Muscle of leg (tissue), 11 donors: ENCODE data around the gene HIPK2. TPM values are rescaled to one million over a fixed set of nuclear protein-coding genes. Genes with fewer than 3 reads are reported as not detected.

Source experiments
- DNase-seq: peaks from one replicate; pipeline ENCODE4 v3.0.0; 2013
- H3K27ac ChIP-seq: one replicate; pipeline ENCODE4 v1.5.1; 2013; ENCODE audit warnings: mild to moderate bottlenecking, low read length, control low read depth
- H3K27me3 ChIP-seq: one replicate; pipeline ENCODE4 v1.6.1; 2013; ENCODE audit warnings: low read length; ENCODE audit not compliant: control insufficient read depth, insufficient read depth
- H3K36me3 ChIP-seq: one replicate; pipeline ENCODE4 v1.6.1; 2013; ENCODE audit warnings: low read length; ENCODE audit not compliant: control insufficient read depth, insufficient read depth
- H3K4me1 ChIP-seq: one replicate; pipeline ENCODE4 v1.6.1; 2013; ENCODE audit warnings: low read length; ENCODE audit not compliant: control insufficient read depth, insufficient read depth
- H3K4me3 ChIP-seq: one replicate; pipeline ENCODE4 v1.5.1; 2013; ENCODE audit warnings: low read length, control low read depth
- H3K9me3 ChIP-seq: replicated peaks from 2 replicates; pipeline ENCODE4 v1.6.1; 2013; ENCODE audit warnings: low read depth, low read length; ENCODE audit not compliant: control insufficient read depth
- WGBS: methylation state at CpG from one replicate; pipeline ENCODE4 v1.1.5; 2013; ENCODE audit warnings: missing lambda C conversion rate; ENCODE audit not compliant: insufficient coverage; 5-methylcytosine and 5-hydroxymethylcytosine counted together
- polyA plus RNA-seq, 8 donors: library from polyadenylated mRNA; unstranded; fragments of 120-200 nt; gene quantifications; one replicate each; pipeline versions ENCODE4 v1.2.1 to v1.2.3, GENCODE V29; 2013; ENCODE audit warnings: inconsistent platforms in 1 of 8, low replicate concordance in 1 of 8; ENCODE audit not compliant: insufficient read length in 8 of 8, insufficient read depth in 1 of 8
- total RNA-seq: library from RNA; stranded (reverse); fragments of 120-200 nt; gene quantifications from one replicate; pipeline ENCODE4 v1.2.4, GENCODE V29; 2013

The HIPK2 gene
- total and polyA plus RNA-seq, 9 donors = 6.6 to 14.2 (median 10.3) TPM

DNA sequence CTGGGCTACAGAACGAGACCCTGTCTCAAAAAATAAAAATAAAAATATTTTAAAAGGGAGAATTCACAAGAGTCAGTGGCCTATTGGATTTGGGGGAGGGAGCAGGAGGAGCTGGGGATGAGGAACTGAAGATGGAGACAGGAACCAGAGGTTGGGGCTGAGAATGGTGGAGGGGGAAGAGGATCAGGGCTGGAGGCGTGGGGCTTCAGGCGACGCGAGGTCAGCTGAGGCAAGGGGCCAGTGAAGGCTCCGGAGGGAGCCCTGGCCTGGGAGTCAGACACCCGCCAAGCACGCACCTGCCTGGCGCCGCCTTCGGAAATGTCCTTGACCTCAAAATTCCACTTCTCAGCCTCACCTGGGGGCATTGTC lies 255.0 kb downstream of the HIPK2 start:
- no peak overlapping the region for H3K4me3 ChIP-seq
- H3K27me3 ChIP-seq = peaks cover 48% of the 10 kb centered on the region
- peaks cover 8% of the 10 kb centered on the region for H3K4me1 ChIP-seq
- H3K9me3 ChIP-seq = no peaks in the 10 kb centered on the region
- no peaks in the 10 kb centered on the region for H3K36me3 ChIP-seq
- WGBS = no CpG with 5 or more reads among the region's 11 CpGs
- DNase-seq = no peak
- no peak overlapping the region for H3K27ac ChIP-seq

DNA sequence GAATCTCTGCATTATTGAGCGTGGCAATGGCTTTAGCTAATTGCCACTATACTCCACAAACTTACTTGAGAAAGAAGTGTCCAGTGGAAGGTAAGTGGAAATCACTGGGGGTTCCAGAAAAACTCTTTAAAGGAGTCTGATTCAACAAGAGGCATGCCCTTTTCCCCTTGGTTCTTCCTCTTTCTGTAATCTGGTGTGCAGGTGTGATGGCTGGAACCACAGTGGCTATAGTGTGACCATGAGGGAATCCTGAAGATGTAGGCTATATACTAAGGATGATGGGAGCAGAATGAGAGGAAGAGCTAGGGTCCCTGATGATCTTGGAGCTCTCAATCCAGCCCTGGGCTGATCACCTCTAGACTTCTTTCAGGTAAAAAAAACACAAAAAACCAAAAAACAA lies 256.4 kb downstream of the HIPK2 start:
- Histone ChIP-seq H3K27ac (no peak overlapping the region), H3K9me3 (no peaks in the 10 kb centered on the region), H3K4me1 (peaks cover 8% of the 10 kb centered on the region), H3K27me3 (peaks cover 43% of the 10 kb centered on the region), H3K4me3 (no peak overlapping the region), H3K36me3 (no peaks in the 10 kb centered on the region)
- WGBS = no CpG with 5 or more reads among the region's 1 CpG
- DNase-seq = no peak

GRCh38 chr7:139515266-139515665 lies 262.5 kb downstream of the HIPK2 start:
- H3K4me3 ChIP-seq = no peak overlapping the region
- no peak overlapping the region for H3K27ac ChIP-seq
- peaks cover 2% of the 10 kb centered on the region for H3K27me3 ChIP-seq
- 60% methylated on average over 6 of the region's 8 CpGs for whole genome bisulfite sequencing
- no peak for DNase-seq
- H3K4me1 ChIP-seq = no peaks in the 10 kb centered on the region
- no peaks in the 10 kb centered on the region for H3K36me3 ChIP-seq
- H3K9me3 ChIP-seq = no peaks in the 10 kb centered on the region

Other genes with a start within 250 kb of the HIPK2 start
- gene TBXAS1, start 51.3 kb upstream of the HIPK2 start, total RNA-seq = 4.4 TPM
- 1 to 10 TPM; 2.6 to 4.5 (median 3.3) TPM for gene TBXAS1, start 51.3 kb upstream of the HIPK2 start, polyA plus RNA-seq